OCI-LY7 (cell line): Measurements from ENCODE around the gene ATP6V0A4.

ENCODE experiments used
- CTCF ChIP-seq: fragments of 200-600 bp; sonication (generic); conservative IDR thresholded peaks from 2 replicates; pipeline ENCODE4 v1.5.1; 2014; ENCODE audit warnings: mild to moderate bottlenecking, antibody characterized with exemption, low read length, moderate library complexity, mixed read lengths
- EZH2phosphoT487 ChIP-seq: fragments of 200-600 bp; sonication (generic); IDR thresholded peaks from 2 replicates; pipeline ENCODE4 v1.6.1; 2018; ENCODE audit warnings: low read depth, borderline replicate concordance, mild to moderate bottlenecking, mixed run types, antibody characterized with exemption, low read length, moderate library complexity, mixed read lengths

DNA sequence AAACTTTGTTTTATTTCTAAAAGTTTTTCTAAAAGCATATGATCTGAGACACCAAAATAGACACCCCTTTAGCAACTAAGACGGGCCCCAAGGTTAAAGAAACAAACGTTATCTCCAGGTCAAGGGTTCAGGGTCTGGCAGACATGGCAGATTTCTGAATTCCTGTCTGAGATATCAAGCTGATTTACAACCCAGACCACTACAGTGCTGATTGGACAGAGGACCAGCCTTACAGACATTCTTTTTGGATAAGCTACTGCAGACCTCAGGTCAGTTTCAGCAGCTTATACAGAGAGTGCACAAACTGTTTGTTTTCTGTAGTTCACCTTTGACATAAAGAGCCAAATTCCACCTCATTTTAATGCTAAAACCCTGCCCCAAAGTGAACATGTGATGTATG, 131.6 kb downstream of the ATP6V0A4 start:
- TF ChIP-seq CTCF, result no peak
- TF ChIP-seq EZH2phosphoT487, result no peak
